ELR (cell line): Measurements from ENCODE around the gene LRP2BP.
"Not testable (repeated sequence)": the region's sequence is repeated elsewhere in the genome, so short reads cannot be mapped to it uniquely, and the experiment has no call there.

ENCODE experiments used
- DNase-seq: peaks from one replicate; pipeline ENCODE4 v3.0.0-alpha.2; 2015; ENCODE audit warnings: low read depth

LRP2BP gene

GRCh38 chr4:185395956-185396723 lies 416 bp upstream of the LRP2BP start:
- peak; percentile 94 for DNase-seq

- DNase-seq = peak; percentile 63
Measured at GRCh38 chr4:185394568-185395237, 1.0 kb downstream of the LRP2BP start.

GRCh38 chr4:185392156-185392555 lies 3.6 kb downstream of the LRP2BP start:
- peak; percentile 61 for DNase-seq

GRCh38 chr4:185390941-185391340 lies 4.8 kb downstream of the LRP2BP start:
- DNase-seq = peak; percentile 43

GRCh38 chr4:185387957-185388356 lies 7.8 kb downstream of the LRP2BP start:
- DNase-seq = no peak

- no peak for DNase-seq
Measured at GRCh38 chr4:185384930-185385331, 10.8 kb downstream of the LRP2BP start.

- no peak for DNase-seq
Measured at GRCh38 chr4:185384061-185384460, 11.7 kb downstream of the LRP2BP start.

- DNase-seq = no peak
Measured at GRCh38 chr4:185383451-185383850, 12.3 kb downstream of the LRP2BP start.

GRCh38 chr4:185382754-185383153 lies 13.0 kb downstream of the LRP2BP start:
- DNase-seq = no peak

- no peak for DNase-seq
Measured at GRCh38 chr4:185381288-185382196, 14.2 kb downstream of the LRP2BP start.

GRCh38 chr4:185380320-185380719 lies 15.4 kb downstream of the LRP2BP start:
- DNase-seq = no peak

- no peak for DNase-seq
Measured at GRCh38 chr4:185379326-185380295, 16.1 kb downstream of the LRP2BP start.

GRCh38 chr4:185378264-185378663 lies 17.5 kb downstream of the LRP2BP start:
- no peak for DNase-seq

- DNase-seq = no peak
Measured at GRCh38 chr4:185374573-185374972, 21.2 kb downstream of the LRP2BP start.

GRCh38 chr4:185374027-185374426 lies 21.7 kb downstream of the LRP2BP start:
- no peak for DNase-seq

GRCh38 chr4:185371702-185372101 lies 24.0 kb downstream of the LRP2BP start:
- DNase-seq = no peak

GRCh38 chr4:185370268-185370949 lies 25.3 kb downstream of the LRP2BP start:
- DNase-seq = no peak

- no peak for DNase-seq
Measured at GRCh38 chr4:185369731-185370130, 26.0 kb downstream of the LRP2BP start.

GRCh38 chr4:185364886-185365285 lies 30.8 kb downstream of the LRP2BP start:
- no peak for DNase-seq

GRCh38 chr4:185363251-185363650 lies 32.5 kb downstream of the LRP2BP start:
- no peak for DNase-seq

GRCh38 chr4:185362570-185362969 lies 33.2 kb downstream of the LRP2BP start:
- not testable (repeated sequence) for DNase-seq
